OCI-LY7 (cell line): Measurements from ENCODE around the gene SFT2D1. TPM values are rescaled to one million over a fixed set of nuclear protein-coding genes. Genes with fewer than 3 reads are reported as not detected.

Source experiments
- BruUV-seq: library from RNA; stranded (reverse); fragments of 400-500 nt; replicated peaks from 2 replicates; lab custom pipeline; 2021; lab: Mats Ljungman, UMichigan
- CTCF ChIA-PET: fragments of 300-600 bp; sonication (Branson Sonifier 250); formaldehyde crosslinking; loops from one replicate; lab custom pipeline; 2022; ENCODE audit warnings: antibody characterized with exemption; ENCODE audit not compliant: unreplicated experiment; lab: Charles Lee
- POLR2A ChIA-PET: fragments of 300-600 bp; sonication (Branson Sonifier 250); formaldehyde crosslinking; loops from one replicate; lab custom pipeline; 2022; ENCODE audit warnings: antibody characterized with exemption; lab: Charles Lee
- DNase-seq: peaks from one replicate; pipeline ENCODE4 v3.0.0-alpha.2; 2015; ENCODE audit warnings: low spot score
- H2AFZ ChIP-seq: fragments of 200-600 bp; sonication (generic), shearing (Covaris generic); 2 replicates; pipeline ENCODE4 v1.6.1; 2014; ENCODE audit warnings: mild to moderate bottlenecking, antibody characterized with exemption, low read length, moderate library complexity
- H3K27ac ChIP-seq: fragments of 200-600 bp; sonication (generic); 2 replicates; pipeline ENCODE4 v1.5.1; 2014; ENCODE audit warnings: mixed run types, low read depth, mild to moderate bottlenecking, moderate library complexity, low read length, inconsistent platforms; ENCODE audit not compliant: poor library complexity, severe bottlenecking
- H3K36me3 ChIP-seq: fragments of 200-600 bp; sonication (generic); 2 replicates; pipeline ENCODE4 v1.6.1; 2014; ENCODE audit warnings: mild to moderate bottlenecking, antibody characterized with exemption, low read length, moderate library complexity, mixed read lengths; ENCODE audit not compliant: insufficient read depth
- H3K4me1 ChIP-seq: fragments of 200-600 bp; sonication (generic); 2 replicates; pipeline ENCODE4 v1.5.1; 2014; ENCODE audit warnings: mild to moderate bottlenecking, low read length; ENCODE audit not compliant: insufficient read depth, poor library complexity, severe bottlenecking
- H3K4me2 ChIP-seq: fragments of 200-600 bp; sonication (generic); 2 replicates; pipeline ENCODE4 v1.6.1; 2014; ENCODE audit warnings: mild to moderate bottlenecking, low read length
- H3K4me3 ChIP-seq: fragments of 200-600 bp; sonication (generic); 2 replicates; pipeline ENCODE4 v1.5.1; 2014; ENCODE audit warnings: mild to moderate bottlenecking, low read depth, low read length; ENCODE audit not compliant: poor library complexity, severe bottlenecking
- H3K79me2 ChIP-seq: fragments of 200-600 bp; sonication (generic); 2 replicates; pipeline ENCODE4 v1.6.1; 2016; ENCODE audit warnings: low read depth, mild to moderate bottlenecking, low read length, moderate library complexity, mixed read lengths; ENCODE audit not compliant: insufficient read depth
- H3K9me2 ChIP-seq: fragments of 200-600 bp; sonication (generic); 2 replicates; pipeline ENCODE4 v1.6.1; 2016; ENCODE audit warnings: mild to moderate bottlenecking, low read length, mixed read lengths; ENCODE audit not compliant: insufficient read depth
- H3K9me3 ChIP-seq: fragments of 200-600 bp; sonication (generic); 2 replicates; pipeline ENCODE4 v1.6.1; 2014; ENCODE audit warnings: mild to moderate bottlenecking, mixed run types, low read length, mixed read lengths
- H4K20me1 ChIP-seq: fragments of 200-600 bp; sonication (generic); 2 replicates; pipeline ENCODE4 v1.6.1; 2014; ENCODE audit warnings: mild to moderate bottlenecking, antibody characterized with exemption, low read length, moderate library complexity, mixed read lengths; ENCODE audit not compliant: insufficient read depth
- CTCF ChIP-seq: fragments of 200-600 bp; sonication (generic); conservative IDR thresholded peaks from 2 replicates; pipeline ENCODE4 v1.5.1; 2014; ENCODE audit warnings: mild to moderate bottlenecking, antibody characterized with exemption, low read length, moderate library complexity, mixed read lengths
- EZH2phosphoT487 ChIP-seq: fragments of 200-600 bp; sonication (generic); IDR thresholded peaks from 2 replicates; pipeline ENCODE4 v1.6.1; 2018; ENCODE audit warnings: low read depth, borderline replicate concordance, mild to moderate bottlenecking, mixed run types, antibody characterized with exemption, low read length, moderate library complexity, mixed read lengths
- intact Hi-C: fragments of 100-400 bp; cut with micrococcal nuclease; formaldehyde crosslinking; loops from one replicate; pipeline ENCODE4 v1.10.0; 2022; ENCODE audit not compliant: unreplicated experiment
- total RNA-seq, 2 experiments: library from RNA; depleted of rRNA in 1 of 2; stranded (reverse); fragments of >200 nt in 1 of 2; shearing (Covaris generic) in 1 of 2; gene quantifications; 2 replicates each; pipeline ENCODE4 v1.2.3, GENCODE V29; 2014 to 2022

Gene SFT2D1
- total RNA-seq, 2 experiments from 2014 or later: 43.4 to 63.9 TPM

- Histone ChIP-seq H3K4me3 (no peak overlapping the region), H2AFZ (no peak overlapping the region), H3K4me1 (peaks cover 14% of the 10 kb centered on the region), H3K4me2 (no peak overlapping the region), H3K79me2 (no peaks in the 10 kb centered on the region), H3K36me3 (no peaks in the 10 kb centered on the region), H3K9me2 (no peaks in the 10 kb centered on the region), H3K27ac (no peak overlapping the region), H3K9me3 (no peaks in the 10 kb centered on the region), H4K20me1 (no peaks in the 10 kb centered on the region)
- intact Hi-C loops: loop anchor here (5.0 kb wide), 1 partner anchor 391 kb away; no protein-coding TSS in a partner anchor
- POLR2A ChIA-PET: interaction anchor here (1.0 kb wide), 1 partner anchor 29 kb away, joined by 3 read pairs; the partner anchor contains the start of gene PRR18
- no peak for DNase-seq
- no TSS peak for BruUV-seq
- TF ChIP-seq CTCF: no peak
- no peak for TF ChIP-seq EZH2phosphoT487
- CTCF ChIA-PET: interaction anchor here (1.0 to 1.5 kb wide), 2 partner anchors 15 to 122 kb away, joined by 3 to 5 read pairs; no protein-coding TSS in a partner anchor
Measured at GRCh38 chr6:166278579-166279392, 63.6 kb downstream of the SFT2D1 start.

GRCh38 chr6:166277892-166278578, 64.3 kb downstream of the SFT2D1 start:
- no peaks in the 10 kb centered on the region for H4K20me1 ChIP-seq
- no peaks in the 10 kb centered on the region for H3K9me2 ChIP-seq
- no peak overlapping the region for H2AFZ ChIP-seq
- no peak overlapping the region for H3K4me2 ChIP-seq
- DNase-seq: no peak
- H3K27ac ChIP-seq: no peak overlapping the region
- intact Hi-C loops: loop anchor here (5.0 kb wide), 1 partner anchor 391 kb away; no protein-coding TSS in a partner anchor
- ChIA-PET POLR2A (no interaction called here), CTCF (interaction anchor here (2.0 kb wide), 1 partner anchor 126 kb away, joined by 5 read pairs; no protein-coding TSS in a partner anchor)
- no peak overlapping the region for H3K4me3 ChIP-seq
- no peaks in the 10 kb centered on the region for H3K9me3 ChIP-seq
- no TSS peak for BruUV-seq
- no peak for TF ChIP-seq CTCF
- no peak for TF ChIP-seq EZH2phosphoT487
- no peaks in the 10 kb centered on the region for H3K79me2 ChIP-seq
- H3K4me1 ChIP-seq: peaks cover 14% of the 10 kb centered on the region
- no peaks in the 10 kb centered on the region for H3K36me3 ChIP-seq
